WI38 (cell line): ENCODE results near the gene MCF2L2.
A peak's percentile ranks its signal among the peaks of the same experiment; 100 is the strongest.
"Not testable (repeated sequence)": the region's sequence is repeated elsewhere in the genome, so short reads cannot be mapped to it uniquely, and the experiment has no call there.

ENCODE experiments used
- H3K4me3 ChIP-seq: 2 replicates; pipeline ENCODE4 v1.5.1; 2011; ENCODE audit warnings: low read depth, mild to moderate bottlenecking, control low read depth, low read length
- CTCF ChIP-seq: IDR thresholded peaks from 2 replicates; pipeline ENCODE4 v1.5.1; 2012; ENCODE audit warnings: low read depth, mild to moderate bottlenecking, control low read depth, low read length

MCF2L2 gene

GRCh38 chr3:183181606-183182005 is 246.8 kb downstream of the MCF2L2 start:
- no peak for TF ChIP-seq CTCF
- H3K4me3 ChIP-seq, result no peak overlapping the region

- H3K4me3 ChIP-seq, result no peak overlapping the region
- TF ChIP-seq CTCF, result no peak
Measured at GRCh38 chr3:183180784-183181295, 247.6 kb downstream of the MCF2L2 start.

- no peak overlapping the region for H3K4me3 ChIP-seq
- TF ChIP-seq CTCF, result no peak
Measured at GRCh38 chr3:183180110-183180783, 248.2 kb downstream of the MCF2L2 start.

GRCh38 chr3:183179550-183179908 is 248.9 kb downstream of the MCF2L2 start:
- H3K4me3 ChIP-seq, result peak overlapping the region; percentile 54

- H3K4me3 ChIP-seq, result peak overlapping the region; percentile 54
- no peak for TF ChIP-seq CTCF
Measured at GRCh38 chr3:183178833-183179549, 249.4 kb downstream of the MCF2L2 start.

GRCh38 chr3:183178512-183178832 is 249.9 kb downstream of the MCF2L2 start:
- TF ChIP-seq CTCF, result no peak
- H3K4me3 ChIP-seq, result peak overlapping the region; percentile 54

GRCh38 chr3:183172051-183172639 is 256.3 kb downstream of the MCF2L2 start:
- no peak overlapping the region for H3K4me3 ChIP-seq
- no peak for TF ChIP-seq CTCF

- not testable (repeated sequence) for H3K4me3 ChIP-seq
Measured at GRCh38 chr3:183167975-183168374, 260.4 kb downstream of the MCF2L2 start.
